ENCODE data around the gene GRK3.

The GRK3 gene

DNA sequence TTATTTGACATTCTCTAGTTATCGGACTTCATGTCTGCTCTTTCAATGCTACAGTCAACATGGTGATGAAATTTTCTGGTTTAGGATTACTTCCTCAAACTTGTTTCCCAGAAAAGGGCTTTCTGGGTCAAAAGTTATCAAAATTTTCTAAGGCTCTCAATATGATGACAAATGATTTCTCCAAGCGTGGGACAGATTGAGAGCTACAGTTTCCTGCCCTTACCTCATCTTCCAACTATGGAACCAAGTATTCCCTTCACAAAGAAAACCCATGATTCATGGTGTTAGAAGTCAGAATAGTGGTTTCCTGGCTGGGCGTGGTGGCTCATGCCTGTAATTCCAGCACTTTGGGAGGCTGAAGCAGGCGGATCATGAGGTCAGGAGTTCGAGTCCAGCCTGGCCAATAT is 195.4 kb downstream of the GRK3 start:
- Histone ChIP-seq H3K36me3 (ENCODE audit: insufficient read depth, insufficient read length, low read length) (no peaks in the 10 kb centered on the region), H3K4me1 (ENCODE audit: insufficient read depth, insufficient read length) (peaks cover under 1% of the 10 kb centered on the region), H3K9ac (ENCODE audit: insufficient read length, low read depth) (no peak overlapping the region), H3K9me3 (ENCODE audit: insufficient read depth, low read length) (no peaks in the 10 kb centered on the region), H3K4me3 (ENCODE audit: insufficient read length, low read depth) (no peak overlapping the region), H3K27me3 (ENCODE audit: insufficient read depth, insufficient read length) (no peaks in the 10 kb centered on the region)
- DNase-seq (ENCODE audit: low read depth, low spot score): no peak
- TF ChIP-seq SUZ12 (IDR thresholded peaks at IDR 0.05; ENCODE audit: extremely low read depth, insufficient read depth, insufficient read length): no peak
- TF ChIP-seq ZNF274 (IDR thresholded peaks at IDR 0.05; ENCODE audit: low read depth, low read length): no peak
- no peak for TF ChIP-seq YY1 (IDR thresholded peaks at IDR 0.05; ENCODE audit: insufficient read depth, insufficient read length)

DNA sequence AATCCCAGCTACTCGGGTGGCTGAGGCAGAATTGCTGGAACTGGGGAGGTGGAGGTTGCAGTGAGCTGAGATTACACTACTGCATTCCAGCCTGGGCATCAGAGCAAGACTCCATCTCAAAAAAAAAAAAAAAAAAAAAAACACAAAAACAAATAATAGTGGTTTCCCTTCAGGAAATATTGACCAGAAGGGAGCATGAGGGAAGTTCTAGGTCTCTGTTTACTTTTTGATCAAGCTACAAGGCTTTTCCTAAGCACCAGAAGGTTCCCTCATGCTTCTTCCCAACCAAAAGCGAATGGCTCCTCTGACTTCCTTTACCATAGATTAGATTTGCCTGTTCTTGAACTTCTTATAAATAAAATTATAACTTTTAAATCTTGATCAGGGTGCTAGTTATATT is 195.8 kb downstream of the GRK3 start:
- H3K27me3 ChIP-seq (ENCODE audit: insufficient read depth, insufficient read length): no peaks in the 10 kb centered on the region
- no peak overlapping the region for H3K4me3 ChIP-seq (ENCODE audit: insufficient read length, low read depth)
- DNase-seq (ENCODE audit: low read depth, low spot score): no peak
- H3K9me3 ChIP-seq (ENCODE audit: insufficient read depth, low read length): no peaks in the 10 kb centered on the region
- no peak overlapping the region for H3K9ac ChIP-seq (ENCODE audit: insufficient read length, low read depth)
- H3K36me3 ChIP-seq (ENCODE audit: insufficient read depth, insufficient read length, low read length): no peaks in the 10 kb centered on the region
- no peaks in the 10 kb centered on the region for H3K4me1 ChIP-seq (ENCODE audit: insufficient read depth, insufficient read length)
- TF ChIP-seq ZNF274 (IDR thresholded peaks at IDR 0.05; ENCODE audit: low read depth, low read length) (no peak), SUZ12 (IDR thresholded peaks at IDR 0.05; ENCODE audit: extremely low read depth, insufficient read depth, insufficient read length) (no peak), YY1 (IDR thresholded peaks at IDR 0.05; ENCODE audit: insufficient read depth, insufficient read length) (no peak)

DNA sequence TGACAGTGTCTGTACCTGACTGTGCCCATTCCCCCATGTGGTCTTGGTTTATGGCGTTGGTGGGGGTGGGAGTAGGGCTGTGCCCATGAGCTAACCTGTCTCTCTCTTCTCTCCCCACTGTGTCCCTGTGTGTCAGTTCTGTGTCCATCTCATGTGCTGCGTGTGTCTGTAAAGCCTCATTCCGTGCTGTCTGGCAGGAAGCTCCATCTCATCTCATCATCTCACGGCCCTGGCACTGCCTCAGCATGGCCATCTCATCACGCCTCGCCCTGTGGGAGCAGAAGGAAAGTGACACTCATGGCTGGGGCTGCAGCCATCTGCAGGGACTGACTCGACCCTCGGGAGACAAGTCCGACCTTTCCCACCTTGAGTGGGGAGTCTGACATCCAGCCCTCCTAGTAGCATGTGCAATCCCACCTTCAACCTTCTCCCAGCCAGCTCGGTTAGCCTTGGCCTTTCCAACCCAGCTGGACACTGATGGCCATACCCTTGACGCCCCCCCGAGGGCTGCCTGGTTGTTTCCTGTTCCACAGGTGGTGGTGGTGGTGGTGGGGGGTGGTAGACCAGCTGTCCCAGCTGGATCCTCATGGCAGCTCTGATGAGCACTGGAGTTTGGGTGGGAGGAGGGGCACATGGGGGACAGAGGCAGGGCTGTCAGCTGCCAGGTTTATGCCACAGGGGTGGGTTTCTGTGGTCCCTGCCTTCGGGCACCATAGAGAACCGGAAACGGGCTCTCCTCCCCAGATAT is 196.5 kb downstream of the GRK3 start:
- H3K4me3 ChIP-seq (ENCODE audit: insufficient read length, low read depth): no peak overlapping the region
- no peaks in the 10 kb centered on the region for H3K27me3 ChIP-seq (ENCODE audit: insufficient read depth, insufficient read length)
- DNase-seq (ENCODE audit: low read depth, low spot score): no peak
- no peak overlapping the region for H3K9ac ChIP-seq (ENCODE audit: insufficient read length, low read depth)
- H3K36me3 ChIP-seq (ENCODE audit: insufficient read depth, insufficient read length, low read length): no peaks in the 10 kb centered on the region
- peaks cover 4% of the 10 kb centered on the region for H3K9me3 ChIP-seq (ENCODE audit: insufficient read depth, low read length)
- H3K4me1 ChIP-seq (ENCODE audit: insufficient read depth, insufficient read length): no peaks in the 10 kb centered on the region
- no peak for TF ChIP-seq SUZ12 (IDR thresholded peaks at IDR 0.05; ENCODE audit: extremely low read depth, insufficient read depth, insufficient read length)
- TF ChIP-seq ZNF274 (IDR thresholded peaks at IDR 0.05; ENCODE audit: low read depth, low read length): no peak
- TF ChIP-seq YY1 (IDR thresholded peaks at IDR 0.05; ENCODE audit: insufficient read depth, insufficient read length): no peak

DNA sequence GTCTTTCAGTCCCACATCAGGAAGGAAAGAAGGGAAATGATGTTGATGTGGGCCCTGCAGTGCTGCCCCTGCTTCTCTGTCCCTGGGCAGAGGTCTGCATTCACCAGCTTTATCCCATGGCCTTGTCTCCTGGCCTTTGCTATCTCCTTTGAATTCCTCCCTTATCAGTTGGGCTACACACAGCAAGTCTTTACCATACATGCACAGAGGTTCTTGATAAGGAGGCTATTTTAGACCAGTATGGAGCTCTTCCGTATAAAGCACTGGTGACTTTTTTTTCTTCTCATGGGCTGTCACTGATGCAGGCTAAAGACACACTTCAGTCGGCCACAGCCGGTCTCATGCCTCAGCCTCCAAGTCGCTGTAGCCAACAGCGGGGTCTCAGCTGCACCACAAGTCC is 197.7 kb downstream of the GRK3 start:
- H3K36me3 ChIP-seq (ENCODE audit: insufficient read depth, insufficient read length, low read length): no peaks in the 10 kb centered on the region
- TF ChIP-seq SUZ12 (IDR thresholded peaks at IDR 0.05; ENCODE audit: extremely low read depth, insufficient read depth, insufficient read length): no peak
- no peak for TF ChIP-seq YY1 (IDR thresholded peaks at IDR 0.05; ENCODE audit: insufficient read depth, insufficient read length)
- TF ChIP-seq ZNF274 (IDR thresholded peaks at IDR 0.05; ENCODE audit: low read depth, low read length): no peak

DNA sequence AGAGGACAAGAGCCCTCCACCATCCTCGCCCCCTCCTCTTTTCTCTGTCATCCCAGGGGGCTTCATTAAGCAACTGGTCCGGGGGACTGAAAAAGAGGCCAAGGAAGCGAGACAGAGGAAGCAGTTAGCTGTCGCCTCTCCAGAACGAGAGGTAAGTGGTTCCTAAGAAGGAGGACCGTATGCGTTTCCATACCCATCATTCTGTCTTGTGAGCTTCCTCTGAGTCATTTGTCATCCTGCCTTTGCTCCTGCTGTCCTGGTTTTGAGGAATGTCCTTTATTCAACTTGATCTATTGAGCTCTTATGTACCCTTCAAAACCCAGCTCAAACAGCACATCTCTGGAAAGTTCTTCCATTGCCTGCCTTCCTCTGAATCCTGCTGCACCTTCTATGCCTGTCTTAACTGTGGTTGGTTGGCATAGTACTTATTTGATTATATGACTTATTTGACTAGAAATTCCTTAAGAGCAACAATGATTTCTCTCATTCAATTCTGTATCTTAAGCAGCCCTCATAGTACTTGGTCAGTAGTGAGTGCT is 198.8 kb downstream of the GRK3 start:
- TF ChIP-seq ZNF274 (IDR thresholded peaks at IDR 0.05; ENCODE audit: low read depth, low read length): no peak
- no peak for TF ChIP-seq YY1 (IDR thresholded peaks at IDR 0.05; ENCODE audit: insufficient read depth, insufficient read length)
- TF ChIP-seq SUZ12 (IDR thresholded peaks at IDR 0.05; ENCODE audit: extremely low read depth, insufficient read depth, insufficient read length): no peak

More for the DNA sequence above, 197.7 kb downstream of the GRK3 start:
- Histone ChIP-seq H3K4me1 (ENCODE audit: insufficient read depth, insufficient read length) (no peaks in the 10 kb centered on the region), H3K27me3 (ENCODE audit: insufficient read depth, insufficient read length) (no peaks in the 10 kb centered on the region), H3K9me3 (ENCODE audit: insufficient read depth, low read length) (peaks cover 15% of the 10 kb centered on the region), H3K9ac (ENCODE audit: insufficient read length, low read depth) (no peak overlapping the region), H3K4me3 (ENCODE audit: insufficient read length, low read depth) (no peak overlapping the region)
- no peak for DNase-seq (ENCODE audit: low read depth, low spot score)

DNA sequence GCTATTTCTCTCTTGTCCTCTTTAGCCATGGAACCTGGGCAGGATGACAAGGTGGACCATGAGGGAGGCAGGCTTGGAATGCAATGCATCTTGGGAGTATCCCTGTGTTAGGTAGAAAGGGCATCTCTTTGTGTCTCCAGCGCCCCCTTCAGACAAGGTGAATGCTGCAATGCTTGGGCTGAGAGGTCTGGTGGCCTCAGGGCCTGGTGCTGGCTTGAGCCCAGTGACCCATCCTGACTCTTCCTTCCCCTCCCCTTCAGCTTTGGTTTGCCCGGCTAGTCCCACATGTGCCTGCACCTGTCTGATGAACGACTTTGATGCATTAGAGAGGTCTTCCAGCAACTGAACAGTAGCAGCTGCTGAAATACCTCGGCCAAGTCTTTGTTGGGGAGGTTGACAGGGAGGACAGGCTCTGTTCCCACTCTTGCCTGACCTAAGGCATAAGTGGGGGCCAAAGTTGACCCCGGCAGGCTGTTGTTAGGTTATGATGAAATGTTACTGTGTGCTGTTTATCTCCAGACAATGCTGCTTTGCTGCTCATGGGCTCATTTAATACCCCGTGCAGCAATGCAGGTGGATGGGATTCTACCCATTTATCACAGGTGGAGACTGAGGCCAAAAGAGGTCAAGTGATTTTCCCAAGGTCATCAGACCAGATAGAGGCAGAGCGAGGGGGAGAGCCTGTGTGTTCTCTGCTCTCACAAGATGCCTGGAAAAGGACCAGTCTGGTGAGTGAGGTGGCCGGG is 200.0 kb downstream of the GRK3 start:
- TF ChIP-seq SUZ12 (IDR thresholded peaks at IDR 0.05; ENCODE audit: extremely low read depth, insufficient read depth, insufficient read length) (no peak), ZNF274 (IDR thresholded peaks at IDR 0.05; ENCODE audit: low read depth, low read length) (no peak)
- H3K36me3 ChIP-seq (ENCODE audit: insufficient read depth, insufficient read length, low read length): no peaks in the 10 kb centered on the region
- peaks cover 20% of the 10 kb centered on the region for H3K9me3 ChIP-seq (ENCODE audit: insufficient read depth, low read length)

More for the DNA sequence above, 198.8 kb downstream of the GRK3 start:
- Histone ChIP-seq H3K27me3 (ENCODE audit: insufficient read depth, insufficient read length) (no peaks in the 10 kb centered on the region), H3K9me3 (ENCODE audit: insufficient read depth, low read length) (peaks cover 20% of the 10 kb centered on the region), H3K9ac (ENCODE audit: insufficient read length, low read depth) (no peak overlapping the region), H3K36me3 (ENCODE audit: insufficient read depth, insufficient read length, low read length) (no peaks in the 10 kb centered on the region), H3K4me3 (ENCODE audit: insufficient read length, low read depth) (no peak overlapping the region), H3K4me1 (ENCODE audit: insufficient read depth, insufficient read length) (no peaks in the 10 kb centered on the region)
- no peak for DNase-seq (ENCODE audit: low read depth, low spot score)

DNA sequence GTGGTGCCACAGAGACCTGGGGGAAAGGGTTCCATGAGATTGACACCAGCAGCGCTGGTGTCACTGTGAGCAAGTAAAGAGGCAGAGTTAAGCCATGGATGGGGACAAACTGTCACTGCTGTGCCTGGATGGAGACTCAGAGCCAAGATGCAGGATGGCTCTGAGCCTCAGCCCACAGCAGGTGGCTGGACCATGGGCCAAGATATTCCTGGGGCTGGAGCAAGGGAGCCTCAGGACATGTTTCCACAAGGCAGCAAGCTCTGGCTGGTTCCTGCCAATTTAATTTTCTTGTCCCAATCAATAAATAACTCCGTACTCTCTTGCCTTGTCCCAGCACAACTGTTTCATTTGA is 200.5 kb downstream of the GRK3 start:
- Histone ChIP-seq H3K27me3 (ENCODE audit: insufficient read depth, insufficient read length) (no peaks in the 10 kb centered on the region), H3K9ac (ENCODE audit: insufficient read length, low read depth) (no peak overlapping the region), H3K9me3 (ENCODE audit: insufficient read depth, low read length) (peaks cover 20% of the 10 kb centered on the region), H3K36me3 (ENCODE audit: insufficient read depth, insufficient read length, low read length) (no peaks in the 10 kb centered on the region), H3K4me1 (ENCODE audit: insufficient read depth, insufficient read length) (no peaks in the 10 kb centered on the region), H3K4me3 (ENCODE audit: insufficient read length, low read depth) (no peak overlapping the region)
- no peak for DNase-seq (ENCODE audit: low read depth, low spot score)
- TF ChIP-seq YY1 (IDR thresholded peaks at IDR 0.05; ENCODE audit: insufficient read depth, insufficient read length) (no peak), SUZ12 (IDR thresholded peaks at IDR 0.05; ENCODE audit: extremely low read depth, insufficient read depth, insufficient read length) (no peak), ZNF274 (IDR thresholded peaks at IDR 0.05; ENCODE audit: low read depth, low read length) (no peak)

More for the DNA sequence above, 200.0 kb downstream of the GRK3 start:
- Histone ChIP-seq H3K27me3 (ENCODE audit: insufficient read depth, insufficient read length) (no peaks in the 10 kb centered on the region), H3K9ac (ENCODE audit: insufficient read length, low read depth) (no peak overlapping the region), H3K4me3 (ENCODE audit: insufficient read length, low read depth) (no peak overlapping the region), H3K4me1 (ENCODE audit: insufficient read depth, insufficient read length) (no peaks in the 10 kb centered on the region)
- no peak for DNase-seq (ENCODE audit: low read depth, low spot score)

All from NT2/D1 (cell line).